GM21576 (cell line): ENCODE results near the gene FKBP14.

Experiments used
- ATAC-seq: cut with Tn5 transposase; IDR thresholded peaks from one replicate; pipeline ENCODE4 v1.9.1; 2021; ENCODE audit warnings: mild to moderate bottlenecking, moderate library complexity; ENCODE audit not compliant: unreplicated experiment

Gene FKBP14

GRCh38 chr7:30026229-30027064 lies at the start of gene FKBP14:
Gene FKBP14, minus strand, starts transcription at chr7:30026702. Its CDS starts 194 bp downstream, at chr7:30026508.
- peak; percentile 71 for ATAC-seq

GRCh38 chr7:30074422-30075030 lies 48.0 kb upstream of the FKBP14 start:
- ATAC-seq, result no peak

- no peak for ATAC-seq
Measured at GRCh38 chr7:30072735-30073134, 46.2 kb upstream of the FKBP14 start.

- ATAC-seq, result no peak
Measured at GRCh38 chr7:30070052-30070451, 43.5 kb upstream of the FKBP14 start.

GRCh38 chr7:30069096-30069867 lies 42.8 kb upstream of the FKBP14 start:
- no peak for ATAC-seq

- no peak for ATAC-seq
Measured at GRCh38 chr7:30068117-30068516, 41.6 kb upstream of the FKBP14 start.

- ATAC-seq, result no peak
Measured at GRCh38 chr7:30066687-30067086, 40.2 kb upstream of the FKBP14 start.

- no peak for ATAC-seq
Measured at GRCh38 chr7:30065746-30066145, 39.2 kb upstream of the FKBP14 start.

GRCh38 chr7:30062587-30062986 lies 36.1 kb upstream of the FKBP14 start:
- ATAC-seq, result peak; percentile 47

GRCh38 chr7:30061786-30062185 lies 35.3 kb upstream of the FKBP14 start:
- peak; percentile 89 for ATAC-seq

- no peak for ATAC-seq
Measured at GRCh38 chr7:30057741-30058140, 31.2 kb upstream of the FKBP14 start.

GRCh38 chr7:30053068-30053467 lies 26.6 kb upstream of the FKBP14 start:
- ATAC-seq, result no peak

GRCh38 chr7:30049173-30049572 lies 22.7 kb upstream of the FKBP14 start:
- no peak for ATAC-seq

GRCh38 chr7:30048582-30048981 lies 22.1 kb upstream of the FKBP14 start:
- ATAC-seq, result no peak

GRCh38 chr7:30047124-30047523 lies 20.6 kb upstream of the FKBP14 start:
- no peak for ATAC-seq

- no peak for ATAC-seq
Measured at GRCh38 chr7:30046127-30046770, 19.7 kb upstream of the FKBP14 start.

- ATAC-seq, result no peak
Measured at GRCh38 chr7:30041526-30042269, 15.2 kb upstream of the FKBP14 start.

- ATAC-seq, result no peak
Measured at GRCh38 chr7:30040938-30041337, 14.4 kb upstream of the FKBP14 start.

- ATAC-seq, result no peak
Measured at GRCh38 chr7:30038196-30038980, 11.9 kb upstream of the FKBP14 start.

GRCh38 chr7:30036220-30036619 lies 9.7 kb upstream of the FKBP14 start:
- no peak for ATAC-seq
